ENCODE results near the gene SBNO2.

Gene SBNO2

DNA sequence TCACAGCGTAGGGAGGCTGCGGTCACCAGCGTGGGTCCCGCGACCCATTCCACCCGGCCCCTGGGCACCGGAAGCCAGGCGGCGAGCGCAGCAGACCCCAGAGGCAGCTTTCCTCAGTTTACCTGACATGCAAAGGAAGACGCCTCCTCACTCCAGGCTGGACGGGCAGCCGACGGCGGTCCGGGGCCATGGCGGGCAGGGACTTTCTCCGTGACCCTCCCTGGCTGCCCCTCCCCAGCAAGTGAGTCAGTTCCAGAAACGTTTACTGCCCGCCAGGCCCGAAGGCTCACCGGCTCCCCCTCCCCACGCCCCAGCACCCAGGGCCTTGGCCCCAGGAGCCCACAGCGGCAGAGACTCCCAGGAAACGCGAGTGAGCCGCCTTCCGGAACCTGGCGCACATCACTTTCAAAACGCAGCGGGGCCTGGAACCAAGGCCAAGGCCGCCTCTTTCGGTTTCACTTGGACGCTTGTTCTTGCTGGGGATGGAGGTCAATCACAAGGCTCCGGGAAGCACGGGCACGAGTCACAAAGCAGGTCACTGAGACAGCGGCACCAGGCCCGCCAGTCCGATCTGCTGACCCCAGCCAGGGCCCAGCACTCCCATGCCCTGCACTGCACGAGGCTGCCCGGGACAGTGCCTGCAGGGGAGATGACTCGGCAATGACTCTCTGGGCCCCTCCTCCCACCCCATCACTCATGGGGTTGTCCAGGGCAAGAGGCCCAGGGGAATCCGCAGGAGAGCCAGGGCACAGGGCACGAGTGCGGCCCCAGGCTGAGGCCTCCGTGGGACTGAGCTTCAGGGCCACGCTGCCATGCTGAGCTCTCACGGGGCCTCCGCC, 5.3 kb downstream of the SBNO2 start:
- DNase-seq: no peak

DNA sequence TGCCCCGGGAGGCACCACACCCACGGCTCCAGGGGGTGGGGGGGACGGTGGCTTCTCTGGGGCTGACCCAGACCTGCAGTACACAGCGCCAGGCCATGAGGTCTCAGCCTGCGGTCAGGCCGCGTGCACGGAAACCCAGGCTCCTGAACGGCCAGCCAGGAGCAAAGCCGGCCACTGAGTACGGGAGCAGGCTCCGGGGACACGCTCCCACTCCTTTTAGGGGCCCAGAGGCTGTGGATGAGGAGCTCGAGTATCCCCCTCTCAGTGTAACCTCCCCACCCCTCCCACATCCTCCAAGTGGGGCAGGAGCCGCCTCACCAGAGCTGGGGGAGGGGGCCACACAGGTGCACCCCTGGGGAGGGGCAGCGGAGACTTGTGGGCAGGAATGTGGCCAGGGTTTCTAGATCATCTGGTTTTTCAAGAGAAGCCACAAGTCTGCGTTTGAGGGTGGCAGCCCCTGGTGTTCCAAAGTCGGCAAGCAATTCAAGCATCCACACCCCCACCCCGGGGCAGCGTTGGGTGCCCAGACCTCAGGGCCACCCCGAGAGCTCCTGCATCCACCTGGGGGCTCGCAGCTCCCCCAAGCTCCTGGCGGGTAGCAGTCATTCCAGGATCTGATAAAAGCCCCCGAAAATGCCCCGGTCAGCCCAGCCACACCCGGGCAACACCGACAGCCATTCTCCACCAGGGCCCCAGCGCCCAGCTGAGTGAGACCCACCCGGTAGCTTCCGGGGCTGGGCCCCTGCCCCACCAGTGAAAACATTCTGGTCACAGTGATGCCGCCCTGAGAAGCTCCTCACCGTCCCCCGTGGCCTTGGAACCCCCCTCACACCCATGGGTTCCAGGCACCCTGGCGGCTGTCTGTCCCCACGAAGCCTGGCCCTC, 6.1 kb downstream of the SBNO2 start:
- DNase-seq: no peak

DNA sequence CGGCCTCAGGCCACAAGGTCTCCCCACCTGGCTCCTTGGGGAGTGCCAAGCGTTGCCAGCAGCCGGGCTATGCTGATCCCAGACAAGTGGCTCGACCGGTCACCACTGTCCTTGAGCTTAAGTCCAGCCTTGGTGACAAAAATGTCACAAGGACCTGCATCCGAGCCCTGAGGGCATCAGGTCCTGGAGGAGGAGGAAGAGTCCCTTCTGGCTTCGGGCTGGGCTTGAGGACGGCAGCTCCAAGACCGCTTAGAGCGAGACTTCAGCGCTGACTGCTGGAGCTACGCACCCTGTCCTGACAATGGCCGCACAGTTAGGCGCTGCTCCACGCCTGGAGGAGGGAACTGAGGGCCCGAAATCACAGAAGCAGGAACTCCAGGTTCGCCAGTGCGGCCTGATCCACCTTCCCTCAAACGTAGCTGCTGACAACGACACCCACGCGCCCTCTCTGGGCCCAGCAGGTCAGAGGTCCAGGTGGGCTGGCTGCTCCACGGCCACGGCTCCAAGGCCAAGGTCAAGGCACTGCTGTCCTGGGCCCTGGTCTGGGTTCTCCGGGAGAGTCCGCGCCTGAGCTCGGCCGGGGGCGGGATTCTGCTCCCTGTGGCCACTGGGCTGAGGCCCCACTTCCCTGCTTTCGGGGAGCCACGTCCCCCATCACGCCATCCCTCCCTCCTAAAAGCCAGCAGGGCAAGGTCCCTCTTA, 7.0 kb downstream of the SBNO2 start:
- DNase-seq: no peak

DNA sequence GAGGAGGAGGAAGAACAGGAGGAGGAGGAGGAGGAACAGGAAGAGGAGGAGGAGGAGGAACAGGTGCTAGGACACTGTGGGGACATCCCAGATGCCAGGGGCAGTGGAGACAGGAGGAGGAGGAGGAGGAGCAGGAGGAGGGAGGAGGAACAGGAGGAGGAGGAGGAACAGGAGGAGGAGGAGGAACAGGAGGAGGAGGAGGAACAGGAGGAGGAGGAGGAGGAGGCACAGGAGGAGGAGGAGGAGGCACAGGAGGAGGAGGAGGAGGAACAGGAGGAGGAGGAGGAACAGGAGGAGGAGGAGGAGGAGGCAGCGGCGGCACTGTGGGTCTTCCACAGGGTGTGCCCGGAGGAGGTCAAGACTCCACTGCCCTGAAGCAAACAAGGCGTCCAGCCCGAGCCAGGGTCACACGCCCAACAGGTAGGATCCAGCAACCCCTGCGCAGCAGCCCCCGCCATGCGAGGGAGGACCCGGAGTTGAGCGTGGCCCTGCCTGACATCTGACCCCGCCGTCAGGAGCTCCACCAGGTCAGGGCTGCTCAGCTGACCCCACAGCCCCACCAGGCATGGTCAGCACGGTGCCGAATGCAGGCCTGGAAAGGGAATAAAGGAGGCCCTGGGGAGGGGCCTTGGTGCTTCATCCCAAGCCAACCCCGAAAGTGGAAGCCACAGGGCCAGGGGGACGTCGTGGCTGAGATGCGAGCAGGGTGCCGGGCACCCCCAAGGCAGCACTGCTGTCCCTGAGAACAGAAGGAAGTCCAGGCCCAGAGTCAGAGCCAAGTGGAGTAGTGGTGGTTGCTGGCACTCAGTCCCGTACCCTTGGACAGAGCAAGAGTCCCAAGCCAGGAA, 9.2 kb downstream of the SBNO2 start:
- DNase-seq: no peak

DNA sequence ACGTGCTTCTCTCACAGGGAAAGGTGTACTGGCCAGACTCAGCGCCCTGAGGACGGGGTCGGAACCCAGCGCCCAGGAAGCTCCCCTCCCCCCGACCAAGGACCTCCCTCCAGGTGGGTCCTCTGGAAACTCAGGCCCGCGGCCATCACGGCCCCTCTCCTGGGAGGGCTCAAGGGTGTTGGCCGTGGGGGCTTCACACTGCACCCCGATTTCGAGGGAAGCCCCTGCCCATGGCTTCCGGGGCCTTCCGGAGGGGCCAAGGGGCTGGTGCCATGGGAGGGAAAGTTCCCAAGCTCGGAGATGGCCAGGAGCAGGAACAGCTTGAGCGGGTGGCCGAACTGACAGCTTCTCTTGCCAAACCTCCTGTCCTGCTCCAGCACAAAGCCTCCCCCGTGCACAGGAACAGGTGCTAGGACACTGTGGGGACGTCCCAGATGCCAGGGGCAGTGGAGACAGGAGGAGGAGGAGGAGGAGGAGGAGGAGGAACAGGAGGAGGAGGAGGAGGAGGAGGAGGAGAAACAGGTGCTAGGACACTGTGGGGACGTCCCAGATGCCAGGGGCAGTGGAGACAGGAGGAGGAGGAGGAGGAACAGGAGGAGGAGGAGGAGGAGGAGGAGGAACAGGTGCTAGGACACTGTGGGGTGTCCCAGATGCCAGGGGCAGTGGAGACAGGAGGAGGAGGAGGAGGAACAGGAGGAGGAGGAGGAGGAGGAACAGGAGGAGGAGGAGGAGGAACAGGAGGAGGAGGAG, 10.0 kb downstream of the SBNO2 start:
- no peak for DNase-seq

DNA sequence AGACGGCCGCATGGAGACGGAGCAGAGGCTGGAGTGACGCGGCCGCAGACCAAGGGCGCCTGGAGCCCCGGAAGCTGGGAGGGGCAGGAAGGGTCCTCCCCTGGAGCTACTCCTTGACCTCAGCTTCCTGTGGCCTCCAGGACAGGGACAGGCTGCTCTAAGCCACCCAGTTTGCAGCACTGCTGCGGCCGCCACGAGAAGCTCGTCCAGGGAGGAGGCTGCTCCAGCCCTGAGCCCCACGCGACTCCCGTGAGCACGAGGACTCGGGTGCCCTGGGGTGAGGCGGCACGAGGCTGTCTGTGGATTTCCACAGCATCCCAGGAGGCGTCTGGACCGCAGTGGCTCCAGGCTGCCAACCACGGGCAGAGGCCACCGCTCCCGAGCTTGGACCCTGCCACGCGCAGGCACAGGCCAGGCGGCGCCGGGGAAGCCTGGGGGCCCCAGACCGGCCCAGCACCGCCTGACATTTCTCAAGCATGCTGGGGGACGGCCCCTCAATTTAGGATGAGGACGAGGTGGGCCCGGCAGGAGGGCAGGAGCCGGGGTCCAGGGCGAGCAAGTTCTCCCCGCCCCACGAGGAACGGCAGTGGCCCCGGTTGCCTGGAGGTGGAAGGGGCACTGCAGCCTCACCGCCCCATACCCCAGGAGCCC, 10.7 kb downstream of the SBNO2 start:
- no peak for DNase-seq

DNA sequence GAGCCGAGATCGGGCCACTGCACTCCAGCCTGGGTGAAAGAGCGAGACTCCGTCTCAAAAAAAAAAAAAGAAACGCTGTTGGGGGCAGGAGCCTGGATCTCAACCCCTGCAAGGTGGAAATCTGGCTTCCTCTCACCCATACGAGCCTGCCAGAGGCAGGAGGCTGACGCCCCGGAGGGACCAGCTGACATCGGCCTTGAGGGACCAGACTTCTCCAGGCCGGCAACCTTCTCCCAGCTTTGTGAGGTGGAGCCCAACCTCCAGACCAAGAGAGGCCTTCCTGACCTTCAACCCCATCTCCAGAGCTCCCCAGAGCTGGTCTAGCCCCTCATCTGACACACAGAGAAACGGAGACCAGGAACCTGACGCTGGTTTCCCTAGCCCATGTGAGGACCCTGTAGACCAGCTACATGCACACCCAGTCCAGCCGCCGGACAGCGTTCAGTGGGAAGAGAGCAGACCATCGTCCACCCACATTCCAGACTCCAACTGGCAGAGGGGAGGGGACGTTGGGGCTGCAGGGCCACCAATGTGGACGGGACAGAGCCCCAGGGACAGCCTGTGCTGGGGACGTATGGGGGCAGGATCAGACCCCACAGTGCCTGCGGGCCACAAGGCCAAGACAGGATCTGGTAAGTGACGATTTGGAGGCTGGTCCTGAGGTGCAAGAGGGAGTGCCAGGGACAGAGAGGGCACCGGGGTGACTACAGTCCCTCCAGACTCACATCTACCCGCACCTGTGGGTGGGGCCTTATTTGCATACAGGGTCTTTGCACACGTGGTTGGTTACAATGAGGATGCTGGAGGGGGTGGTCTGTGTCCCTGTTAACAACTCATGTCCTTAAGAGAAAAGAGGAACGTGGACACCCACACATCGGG, 11.4 kb downstream of the SBNO2 start:
- DNase-seq: no peak

DNA sequence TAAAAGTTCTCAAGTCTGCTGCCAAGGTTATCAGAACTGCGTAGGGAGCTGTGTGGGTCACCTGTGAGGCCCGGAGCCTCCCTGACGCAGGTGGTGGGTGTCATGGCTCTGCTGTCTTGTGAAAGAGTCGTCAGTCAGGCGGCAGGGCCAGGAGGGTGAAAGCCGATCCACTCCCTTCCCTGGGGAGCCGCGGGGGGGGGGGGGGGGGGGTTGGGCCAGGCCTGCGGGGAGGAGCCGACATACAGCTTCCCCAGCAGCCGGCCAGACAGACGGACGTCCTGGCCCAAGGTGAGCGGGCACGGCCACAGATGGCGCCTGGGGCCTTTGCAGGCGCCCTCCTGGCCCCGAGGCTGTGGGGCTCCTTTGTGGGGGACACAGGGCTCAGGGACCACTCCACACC, 12.4 kb downstream of the SBNO2 start:
- no peak for DNase-seq

DNA sequence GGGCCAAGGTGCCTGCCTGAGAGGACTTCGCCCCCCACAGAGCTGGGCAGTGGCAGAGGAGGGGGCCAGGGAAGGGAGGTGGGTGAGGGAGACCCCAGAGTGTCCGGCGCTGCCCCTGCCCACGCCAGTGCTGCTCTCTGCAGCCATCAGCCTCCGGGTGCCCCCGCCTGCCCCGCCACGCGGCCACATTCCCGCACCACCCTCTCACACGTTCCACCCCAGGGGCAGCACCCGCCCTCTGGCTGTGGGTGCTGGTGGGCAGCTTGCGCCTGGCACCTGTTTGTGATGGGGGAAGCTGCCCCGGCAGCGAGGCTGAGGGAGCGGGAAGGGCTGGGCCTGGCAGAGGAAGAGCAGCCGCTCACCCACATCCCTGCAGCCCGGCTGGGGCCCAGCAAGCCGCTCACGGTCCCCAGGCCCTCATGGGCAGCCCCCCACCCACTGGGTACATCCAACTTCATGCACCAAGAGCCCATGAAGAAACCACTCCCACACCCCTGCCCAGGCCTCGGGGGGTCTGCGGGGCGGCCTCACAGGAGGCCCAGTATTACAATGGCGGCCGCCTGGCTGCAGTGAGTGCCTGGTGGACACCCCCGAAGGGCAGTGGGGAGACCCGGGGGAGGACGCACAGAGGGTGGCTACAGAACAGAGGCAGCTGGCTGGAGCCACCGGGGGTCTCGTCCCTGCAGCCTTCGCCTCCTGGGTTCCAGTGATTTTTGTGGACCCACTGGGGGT, 14.0 kb downstream of the SBNO2 start:
- DNase-seq: no peak

DNA sequence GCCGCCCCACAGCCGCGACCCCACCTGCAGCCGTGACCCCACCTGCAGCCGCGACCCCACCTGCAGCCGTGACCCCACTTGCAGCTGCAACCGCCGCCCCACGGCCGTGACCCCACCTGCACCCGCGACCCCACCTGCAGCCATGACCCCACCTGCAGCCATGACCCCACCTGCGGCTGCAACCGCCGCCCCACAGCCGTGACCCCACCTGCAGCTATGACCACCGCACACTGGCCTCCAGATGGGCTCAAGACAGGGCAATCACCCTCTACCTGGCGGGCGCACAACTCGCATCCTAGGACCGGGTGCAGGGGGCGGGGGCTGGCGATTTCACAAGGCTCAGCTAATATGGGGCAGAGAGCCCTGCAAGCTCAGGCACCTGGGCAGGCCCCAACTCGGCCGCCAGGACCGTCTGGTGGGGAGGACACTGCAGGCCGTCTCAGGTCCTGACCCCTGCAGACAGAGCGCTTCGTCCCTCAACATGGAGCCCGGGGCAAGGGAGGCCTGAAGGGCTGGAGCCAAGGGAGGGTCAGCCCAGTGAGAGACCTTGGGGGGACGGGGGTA, 15.1 kb downstream of the SBNO2 start:
- no peak for DNase-seq

DNA sequence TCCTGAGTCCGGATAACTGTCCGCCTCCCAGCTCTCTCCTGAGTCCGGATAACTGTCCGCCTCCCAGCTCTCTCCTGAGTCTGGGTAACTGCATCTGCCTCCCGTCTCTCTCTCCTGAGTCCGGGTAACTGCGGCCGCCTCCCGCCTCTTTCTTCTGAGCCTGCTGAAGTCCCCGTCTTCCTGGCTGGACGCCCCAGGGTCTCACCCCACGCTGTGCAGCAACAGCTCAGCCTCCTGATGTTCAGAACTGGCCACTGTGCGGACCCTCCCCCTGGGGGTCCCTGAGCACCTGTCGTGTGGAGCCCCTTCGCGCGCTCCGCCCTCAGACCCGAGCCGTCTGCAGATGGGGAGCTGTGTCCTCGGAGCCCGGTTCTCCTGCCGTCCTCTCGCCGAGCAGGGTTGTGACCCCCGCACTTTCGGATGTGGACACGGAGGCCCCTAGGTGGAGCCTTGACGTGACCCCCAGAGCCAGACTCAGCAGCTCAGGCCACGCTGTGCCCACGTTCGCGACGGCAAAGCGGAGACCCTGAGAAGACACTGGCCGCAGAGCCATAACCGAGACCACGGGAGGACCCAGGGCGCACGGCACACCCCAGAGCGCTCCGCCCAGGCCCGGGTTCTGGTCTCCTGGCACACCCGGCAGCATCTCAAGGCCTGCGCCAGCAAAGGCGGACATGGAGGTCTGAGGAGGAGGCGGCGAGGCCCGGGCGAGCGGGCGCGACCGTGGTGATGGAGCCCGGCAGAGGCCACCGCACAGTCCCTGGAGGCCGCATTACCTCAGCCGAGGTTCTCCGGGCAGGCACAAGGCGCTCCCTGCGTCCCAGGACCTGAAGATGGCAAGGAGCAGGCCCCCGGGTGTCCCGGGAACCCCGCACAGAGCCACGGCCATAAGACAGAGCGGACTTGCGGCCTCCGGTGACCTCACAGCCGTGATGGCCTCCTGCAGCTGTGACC, 15.9 kb downstream of the SBNO2 start:
- no peak for DNase-seq

DNA sequence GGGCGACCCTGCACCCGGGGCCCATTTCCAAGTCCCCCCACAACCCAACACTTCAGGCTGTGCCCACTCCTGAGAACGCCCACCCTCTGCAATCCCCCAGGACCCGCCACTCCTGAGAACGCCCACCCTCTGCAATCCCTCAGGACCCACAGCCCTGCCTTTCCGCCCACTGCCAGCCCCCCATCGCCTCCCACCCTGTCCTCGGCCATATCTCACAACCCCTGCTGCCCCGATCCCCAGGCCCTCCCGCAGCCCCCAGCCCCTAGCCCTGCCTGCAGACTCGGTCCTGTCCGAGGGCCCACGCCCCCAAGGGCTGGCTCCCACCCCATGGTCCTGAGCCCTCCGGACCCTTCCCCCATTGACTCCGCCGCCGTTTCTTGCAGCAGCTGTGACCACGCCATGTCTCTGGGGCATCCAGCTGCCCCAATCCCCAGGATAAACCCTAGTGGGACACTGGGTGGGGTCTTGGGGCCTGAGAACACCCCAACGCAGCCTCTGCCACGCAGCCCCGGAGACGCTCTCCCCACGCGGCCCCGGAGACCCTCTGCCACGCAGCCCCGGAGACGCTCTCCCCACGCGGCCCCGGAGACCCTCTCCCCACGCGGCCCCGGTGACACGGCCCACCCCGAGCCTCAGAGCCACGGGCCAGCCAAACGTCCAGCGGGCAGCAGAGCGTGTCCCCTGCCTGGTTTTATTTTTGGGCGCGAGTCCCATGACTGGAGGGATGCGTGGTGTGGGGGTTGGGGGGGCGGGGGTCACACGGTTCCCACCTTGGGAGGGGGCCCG, 17.0 kb downstream of the SBNO2 start:
- no peak for DNase-seq

DNA sequence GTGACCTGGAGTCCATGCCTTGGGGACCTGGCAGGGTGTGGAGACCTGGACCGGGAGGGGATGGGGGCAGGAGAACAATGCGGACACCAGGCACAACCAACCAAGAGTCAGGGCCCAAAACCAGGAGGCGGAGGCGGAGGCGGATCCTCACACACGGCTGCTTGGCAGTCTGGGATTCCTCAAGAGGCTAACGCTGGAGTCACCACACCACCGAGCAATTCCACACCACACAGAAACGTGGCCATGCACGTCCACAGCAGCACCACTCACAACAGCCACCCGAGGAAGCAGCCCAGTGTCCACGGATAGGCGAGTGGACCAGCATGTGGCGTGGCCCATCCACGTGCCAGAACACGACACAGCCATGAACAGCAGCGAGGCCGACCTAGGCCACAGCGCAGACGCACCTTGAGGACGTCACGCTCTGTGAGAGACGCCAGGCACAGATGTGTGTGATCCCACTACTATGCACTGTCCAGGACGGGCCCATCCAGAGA, 17.7 kb downstream of the SBNO2 start:
- DNase-seq: no peak

DNA sequence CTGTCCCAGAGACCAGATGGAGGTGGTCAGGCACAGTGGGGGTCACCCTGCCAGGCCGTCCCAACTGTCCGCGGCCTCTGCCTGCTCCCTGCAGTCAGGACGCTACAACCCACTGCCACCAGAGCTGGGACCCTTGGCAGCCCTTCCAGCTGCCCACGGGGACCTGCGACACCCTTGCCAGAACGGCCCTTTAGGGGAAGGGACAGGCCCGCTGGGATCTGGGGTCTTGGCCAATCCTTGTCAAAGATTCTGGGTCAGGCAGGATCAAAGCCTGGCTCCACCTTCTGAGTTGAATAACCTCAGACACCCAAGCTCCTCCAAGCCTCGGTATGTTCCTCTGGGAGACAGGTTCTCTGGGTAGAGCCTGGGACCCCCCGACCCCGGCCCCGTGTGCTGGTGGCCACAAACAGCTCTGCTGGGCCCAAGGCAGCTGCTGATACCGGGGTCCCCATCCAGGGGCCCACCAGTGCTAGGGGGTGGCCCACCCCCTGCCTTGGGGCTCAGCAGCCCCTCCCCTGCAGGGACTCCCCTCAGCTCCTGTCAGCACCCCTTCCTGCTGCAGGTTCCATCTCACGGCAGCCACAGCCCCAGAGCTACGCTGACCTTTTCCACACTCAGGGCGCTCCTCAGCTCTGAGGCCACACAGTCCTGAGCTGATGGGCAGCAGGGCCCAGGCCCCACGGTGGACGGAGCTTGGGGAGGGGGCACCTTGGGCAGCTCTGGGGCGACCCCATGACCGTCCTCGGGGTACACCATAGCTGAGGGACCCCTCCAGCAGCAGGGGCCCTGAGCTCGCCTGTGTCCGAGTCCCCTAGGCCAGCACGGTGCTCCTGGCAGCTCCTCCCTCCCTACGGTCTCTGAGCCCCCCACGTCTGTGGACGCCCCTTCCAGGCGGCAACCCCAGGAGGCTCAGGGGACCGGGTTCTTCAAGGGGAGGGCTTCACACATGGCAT, 18.4 kb downstream of the SBNO2 start:
- no peak for DNase-seq

DNA sequence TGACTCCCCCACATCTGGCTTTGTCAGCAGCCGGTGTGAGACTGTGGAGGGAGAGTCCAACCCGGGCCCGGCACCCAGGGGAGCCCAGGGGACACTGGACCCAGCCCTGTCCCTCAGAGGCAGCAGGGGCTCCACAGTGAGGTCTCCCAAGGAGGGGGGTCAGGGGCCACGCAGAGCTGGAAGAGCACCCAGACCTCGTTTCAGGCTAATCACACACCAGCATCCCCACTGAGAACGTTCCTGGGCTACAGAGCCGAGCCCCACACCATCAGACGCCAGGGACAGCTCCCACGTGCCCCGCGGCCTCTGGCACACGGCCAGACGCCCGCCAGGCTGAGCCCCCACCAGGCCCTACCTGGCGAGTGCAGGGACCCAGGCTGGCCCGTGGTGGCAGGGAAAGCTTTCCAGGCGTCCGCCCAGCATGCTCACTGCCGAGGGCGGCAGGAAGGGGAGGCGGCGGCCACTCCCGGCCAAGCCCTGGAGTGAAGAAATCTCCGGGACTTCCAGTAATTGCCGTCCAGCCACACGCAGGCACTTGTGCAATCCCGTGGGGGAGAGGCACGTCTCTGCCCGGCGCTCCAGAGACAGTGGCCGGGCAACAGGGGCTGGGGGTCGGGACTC, 19.2 kb downstream of the SBNO2 start:
- no peak for DNase-seq
